ENCODE results near the gene LMF1.

LMF1 gene

DNA sequence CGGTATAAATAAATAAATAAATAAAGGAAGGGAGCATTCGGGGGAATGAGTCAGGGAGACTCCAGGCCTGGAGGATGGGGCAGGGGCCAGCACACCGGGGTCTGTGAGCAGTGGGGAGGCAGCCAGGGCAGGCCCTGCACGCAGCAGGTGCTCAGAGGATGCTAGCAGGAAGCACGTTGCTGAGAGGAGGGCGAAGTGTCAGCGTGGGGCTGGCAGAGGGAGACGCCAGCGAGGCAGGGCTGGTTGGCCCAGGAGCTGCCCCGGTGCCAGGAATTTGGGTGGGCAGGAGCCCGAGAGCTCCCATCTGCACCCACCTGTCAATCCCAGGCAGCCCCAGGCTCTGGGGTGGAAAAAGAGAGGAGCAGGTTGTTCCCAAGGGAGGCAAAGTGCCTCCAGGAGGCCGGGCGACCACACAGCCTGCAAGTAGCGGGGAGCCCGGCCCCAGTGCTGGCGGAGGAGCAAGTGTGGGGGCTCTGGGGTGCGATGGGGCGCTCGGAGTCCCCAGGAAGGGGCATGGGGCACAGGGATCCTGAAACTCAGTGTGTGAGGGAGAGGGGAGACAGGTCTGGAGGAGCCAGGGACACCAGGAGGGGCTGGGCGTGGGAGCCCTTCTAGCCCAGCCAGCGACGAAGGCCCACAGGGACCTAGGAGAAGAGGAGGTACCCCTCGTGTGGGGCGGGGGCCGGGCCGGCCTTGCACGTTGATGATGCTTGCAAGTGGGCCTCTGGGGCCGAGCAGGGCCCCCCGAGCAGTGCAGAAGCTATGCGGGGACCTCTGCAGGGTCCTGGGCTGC, 38.8 kb upstream of the LMF1 start:
- no peak for TF ChIP-seq SUZ12 (IDR thresholded peaks at IDR 0.05; ENCODE audit: extremely low read depth, insufficient read depth, insufficient read length)
- TF ChIP-seq ZNF274 (IDR thresholded peaks at IDR 0.05; ENCODE audit: low read depth, low read length) = no peak
- no peak for TF ChIP-seq YY1 (IDR thresholded peaks at IDR 0.05; ENCODE audit: insufficient read depth, insufficient read length)
- H3K9me3 ChIP-seq (ENCODE audit: insufficient read depth, low read length) = no peaks in the 10 kb centered on the region
- H3K9ac ChIP-seq (ENCODE audit: insufficient read length, low read depth) = no peak overlapping the region
- DNase-seq (ENCODE audit: low read depth, low spot score) = no peak
- H3K4me1 ChIP-seq (ENCODE audit: insufficient read depth, insufficient read length) = peaks cover 27% of the 10 kb centered on the region
- H3K36me3 ChIP-seq (ENCODE audit: insufficient read depth, insufficient read length, low read length) = no peaks in the 10 kb centered on the region
- peaks cover 9% of the 10 kb centered on the region for H3K27me3 ChIP-seq (ENCODE audit: insufficient read depth, insufficient read length)
- H3K4me3 ChIP-seq (ENCODE audit: insufficient read length, low read depth) = no peak overlapping the region

- no peaks in the 10 kb centered on the region for H3K9me3 ChIP-seq (ENCODE audit: insufficient read depth, low read length)
- no peak overlapping the region for H3K9ac ChIP-seq (ENCODE audit: insufficient read length, low read depth)
- peaks cover 29% of the 10 kb centered on the region for H3K4me1 ChIP-seq (ENCODE audit: insufficient read depth, insufficient read length)
- H3K27me3 ChIP-seq (ENCODE audit: insufficient read depth, insufficient read length) = peaks cover 10% of the 10 kb centered on the region
- no peaks in the 10 kb centered on the region for H3K36me3 ChIP-seq (ENCODE audit: insufficient read depth, insufficient read length, low read length)
- TF ChIP-seq YY1 (IDR thresholded peaks at IDR 0.05; ENCODE audit: insufficient read depth, insufficient read length) (no peak), ZNF274 (IDR thresholded peaks at IDR 0.05; ENCODE audit: low read depth, low read length) (no peak), SUZ12 (IDR thresholded peaks at IDR 0.05; ENCODE audit: extremely low read depth, insufficient read depth, insufficient read length) (no peak)
- H3K4me3 ChIP-seq (ENCODE audit: insufficient read length, low read depth) = no peak overlapping the region
- DNase-seq (ENCODE audit: low read depth, low spot score) = no peak
Observed at GRCh38 chr16:1008085-1008484, 37.3 kb upstream of the LMF1 start.

- Histone ChIP-seq H3K27me3 (ENCODE audit: insufficient read depth, insufficient read length) (peaks cover 17% of the 10 kb centered on the region), H3K9me3 (ENCODE audit: insufficient read depth, low read length) (no peaks in the 10 kb centered on the region), H3K36me3 (ENCODE audit: insufficient read depth, insufficient read length, low read length) (no peaks in the 10 kb centered on the region), H3K4me3 (ENCODE audit: insufficient read length, low read depth) (no peak overlapping the region), H3K9ac (ENCODE audit: insufficient read length, low read depth) (no peak overlapping the region), H3K4me1 (ENCODE audit: insufficient read depth, insufficient read length) (peaks cover 34% of the 10 kb centered on the region)
- DNase-seq (ENCODE audit: low read depth, low spot score) = no peak
- no peak for TF ChIP-seq ZNF274 (IDR thresholded peaks at IDR 0.05; ENCODE audit: low read depth, low read length)
- TF ChIP-seq SUZ12 (IDR thresholded peaks at IDR 0.05; ENCODE audit: extremely low read depth, insufficient read depth, insufficient read length) = no peak
- no peak for TF ChIP-seq YY1 (IDR thresholded peaks at IDR 0.05; ENCODE audit: insufficient read depth, insufficient read length)
Observed at GRCh38 chr16:1007284-1007850, 36.6 kb upstream of the LMF1 start.

DNA sequence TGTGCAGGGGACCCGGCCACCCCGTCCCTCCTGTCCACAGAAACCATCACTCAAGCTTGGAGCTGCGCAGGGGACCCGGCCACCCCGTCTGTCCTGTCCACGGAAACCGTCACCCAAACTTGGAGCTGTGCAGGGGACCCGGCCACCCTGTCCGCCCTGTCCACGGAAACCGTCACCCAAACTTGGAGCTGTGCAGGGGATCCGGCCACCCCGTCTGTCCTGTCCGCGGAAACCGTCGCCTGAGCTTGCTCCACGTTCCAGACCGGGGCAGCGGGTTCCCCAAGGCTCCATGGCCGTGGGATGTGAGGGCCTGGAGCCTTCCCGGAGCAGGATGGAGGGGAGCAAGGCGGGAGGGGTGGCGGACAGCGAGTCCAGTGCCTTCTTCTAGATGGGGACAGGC, 36.0 kb upstream of the LMF1 start:
- H3K4me3 ChIP-seq (ENCODE audit: insufficient read length, low read depth) = no peak overlapping the region
- peaks cover 34% of the 10 kb centered on the region for H3K4me1 ChIP-seq (ENCODE audit: insufficient read depth, insufficient read length)
- H3K27me3 ChIP-seq (ENCODE audit: insufficient read depth, insufficient read length) = peaks cover 22% of the 10 kb centered on the region
- H3K36me3 ChIP-seq (ENCODE audit: insufficient read depth, insufficient read length, low read length) = no peaks in the 10 kb centered on the region
- no peak for DNase-seq (ENCODE audit: low read depth, low spot score)
- no peak overlapping the region for H3K9ac ChIP-seq (ENCODE audit: insufficient read length, low read depth)
- H3K9me3 ChIP-seq (ENCODE audit: insufficient read depth, low read length) = no peaks in the 10 kb centered on the region
- TF ChIP-seq YY1 (IDR thresholded peaks at IDR 0.05; ENCODE audit: insufficient read depth, insufficient read length) (no peak), SUZ12 (IDR thresholded peaks at IDR 0.05; ENCODE audit: extremely low read depth, insufficient read depth, insufficient read length) (no peak), ZNF274 (IDR thresholded peaks at IDR 0.05; ENCODE audit: low read depth, low read length) (no peak)

- Histone ChIP-seq H3K36me3 (ENCODE audit: insufficient read depth, insufficient read length, low read length) (no peaks in the 10 kb centered on the region), H3K4me3 (ENCODE audit: insufficient read length, low read depth) (no peak overlapping the region), H3K27me3 (ENCODE audit: insufficient read depth, insufficient read length) (peaks cover 23% of the 10 kb centered on the region), H3K9me3 (ENCODE audit: insufficient read depth, low read length) (no peaks in the 10 kb centered on the region), H3K4me1 (ENCODE audit: insufficient read depth, insufficient read length) (peaks cover 26% of the 10 kb centered on the region), H3K9ac (ENCODE audit: insufficient read length, low read depth) (no peak overlapping the region)
- no peak for TF ChIP-seq ZNF274 (IDR thresholded peaks at IDR 0.05; ENCODE audit: low read depth, low read length)
- TF ChIP-seq YY1 (IDR thresholded peaks at IDR 0.05; ENCODE audit: insufficient read depth, insufficient read length) = no peak
- no peak for TF ChIP-seq SUZ12 (IDR thresholded peaks at IDR 0.05; ENCODE audit: extremely low read depth, insufficient read depth, insufficient read length)
- DNase-seq (ENCODE audit: low read depth, low spot score) = no peak
Observed at GRCh38 chr16:1005286-1005685, 34.5 kb upstream of the LMF1 start.

DNA sequence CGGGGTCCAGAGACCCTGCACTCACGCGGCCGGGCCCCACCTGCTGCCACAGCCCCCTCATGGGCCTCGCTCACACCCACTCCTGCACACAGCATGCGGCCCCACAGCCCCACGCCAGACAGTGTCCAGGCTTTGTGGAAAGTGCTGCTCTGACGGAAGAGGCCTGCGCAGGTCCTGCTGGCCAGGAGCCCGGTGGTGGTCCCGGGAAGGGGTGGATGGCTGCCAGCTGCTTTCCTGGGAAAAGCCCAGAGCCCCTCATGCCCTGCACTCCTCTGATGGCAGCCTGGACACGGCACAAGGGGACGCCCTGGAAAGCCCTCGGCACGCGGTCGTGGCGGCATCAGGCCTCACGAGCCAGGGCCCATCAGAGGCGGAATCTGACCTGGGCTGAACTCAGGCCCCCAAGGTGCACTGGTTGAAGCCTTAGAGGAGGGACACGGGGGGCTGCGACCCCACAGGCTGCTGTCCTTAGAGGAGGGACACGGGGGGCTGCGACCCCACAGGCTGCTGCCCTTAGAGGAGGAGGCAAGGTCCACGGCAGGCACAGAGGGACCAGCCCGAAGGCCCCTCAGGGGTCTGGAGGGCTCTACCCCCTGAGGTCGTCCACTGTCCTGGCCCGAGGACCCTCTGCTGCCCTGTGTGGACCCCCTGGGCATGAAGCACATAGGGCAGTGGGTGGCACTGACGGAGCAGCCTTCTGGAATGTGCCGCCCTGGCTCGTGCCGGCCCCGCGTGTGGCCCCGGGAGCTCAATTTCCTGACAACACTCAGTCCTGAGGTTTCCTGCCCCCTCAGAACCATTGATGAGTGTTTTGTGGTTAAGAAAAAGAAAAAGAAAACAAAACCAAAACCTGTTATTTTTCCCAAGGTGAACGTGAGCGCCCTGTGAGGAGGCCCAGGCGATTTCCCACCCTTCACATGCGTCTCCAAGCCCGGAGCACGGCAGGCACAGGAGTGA, 32.9 kb upstream of the LMF1 start:
- Histone ChIP-seq H3K9me3 (ENCODE audit: insufficient read depth, low read length) (no peaks in the 10 kb centered on the region), H3K27me3 (ENCODE audit: insufficient read depth, insufficient read length) (peaks cover 30% of the 10 kb centered on the region), H3K4me3 (ENCODE audit: insufficient read length, low read depth) (no peak overlapping the region), H3K9ac (ENCODE audit: insufficient read length, low read depth) (no peak overlapping the region), H3K36me3 (ENCODE audit: insufficient read depth, insufficient read length, low read length) (no peaks in the 10 kb centered on the region), H3K4me1 (ENCODE audit: insufficient read depth, insufficient read length) (peaks cover 25% of the 10 kb centered on the region)
- TF ChIP-seq ZNF274 (IDR thresholded peaks at IDR 0.05; ENCODE audit: low read depth, low read length) (no peak), SUZ12 (IDR thresholded peaks at IDR 0.05; ENCODE audit: extremely low read depth, insufficient read depth, insufficient read length) (no peak), YY1 (IDR thresholded peaks at IDR 0.05; ENCODE audit: insufficient read depth, insufficient read length) (no peak)
- no peak for DNase-seq (ENCODE audit: low read depth, low spot score)
